Left renal cortex interstitium (tissue), 4 donors: ENCODE measurements around the gene LTA4H. TPM values are rescaled to one million over a fixed set of nuclear protein-coding genes. Genes with fewer than 3 reads are reported as not detected.
"Not testable (repeated sequence)": the region's sequence is repeated elsewhere in the genome, so short reads cannot be mapped to it uniquely, and the experiment has no call there.

Experiments
- DNase-seq, 4 donors: peaks; one replicate each; pipeline ENCODE4 v3.0.0-alpha.2; 2013; ENCODE audit warnings: low read depth in 4 of 4, low spot score in 2 of 4, missing footprints in 1 of 4
- polyA plus RNA-seq, 4 donors: library from polyadenylated mRNA; unstranded; fragments of 120-200 nt; gene quantifications; one replicate each; pipeline ENCODE4 v1.2.1, GENCODE V29; 2013; ENCODE audit not compliant: insufficient read length in 4 of 4

LTA4H gene
- polyA plus RNA-seq: 100 to 1,000 TPM; 111 to 132 (median 127) TPM

DNA sequence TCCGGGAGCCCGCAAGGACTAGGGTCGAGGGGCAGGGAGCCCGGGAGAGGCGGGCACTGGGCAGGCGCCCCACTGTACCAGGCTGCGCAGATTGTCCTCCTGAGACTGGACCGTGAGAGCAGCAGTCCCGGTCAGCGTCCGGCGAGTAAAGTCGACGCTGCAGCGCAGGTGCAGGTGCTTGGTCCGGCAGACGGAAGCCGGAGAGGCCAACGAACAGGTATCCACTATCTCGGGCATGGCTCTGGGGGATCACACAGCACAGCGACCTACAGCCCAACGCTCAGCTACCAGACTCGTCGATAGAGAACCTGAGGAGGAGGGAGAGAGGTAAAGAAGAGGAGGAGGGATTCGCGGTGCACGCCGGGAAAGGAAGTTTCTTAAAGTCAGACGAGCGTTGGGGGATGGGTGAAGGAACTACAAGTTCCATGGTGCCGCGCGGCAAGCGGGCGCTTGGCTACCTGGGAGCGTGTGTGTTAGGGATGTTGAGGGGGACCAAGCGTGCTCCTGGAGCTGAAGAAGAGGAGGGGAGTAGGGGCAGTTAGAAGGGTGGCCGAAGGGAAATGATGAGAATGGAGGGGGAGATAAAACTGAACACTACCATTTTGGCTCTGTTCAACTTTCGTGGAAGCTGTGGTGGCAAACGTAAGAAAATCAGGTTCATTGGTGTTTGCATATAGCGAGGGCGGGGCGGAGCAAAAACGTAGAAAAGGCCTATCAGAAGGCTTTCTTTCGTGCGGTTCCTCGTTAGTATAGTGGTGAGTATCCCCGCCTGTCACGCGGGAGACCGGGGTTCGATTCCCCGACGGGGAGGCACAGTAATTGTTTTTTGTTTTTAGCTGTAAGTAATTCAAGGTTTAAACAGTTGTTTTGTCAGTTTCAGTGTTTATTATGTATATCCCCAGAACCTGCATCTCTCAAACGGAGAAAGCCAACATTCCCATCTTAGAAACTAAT is at the start of gene LTA4H:
Gene LTA4H (minus strand): TSS at position 305 of the 954 bp plus-strand sequence. CDS start 68 bp downstream, at position 237.
- peak; percentile 98 to 100 (median 99) for DNase-seq

DNA sequence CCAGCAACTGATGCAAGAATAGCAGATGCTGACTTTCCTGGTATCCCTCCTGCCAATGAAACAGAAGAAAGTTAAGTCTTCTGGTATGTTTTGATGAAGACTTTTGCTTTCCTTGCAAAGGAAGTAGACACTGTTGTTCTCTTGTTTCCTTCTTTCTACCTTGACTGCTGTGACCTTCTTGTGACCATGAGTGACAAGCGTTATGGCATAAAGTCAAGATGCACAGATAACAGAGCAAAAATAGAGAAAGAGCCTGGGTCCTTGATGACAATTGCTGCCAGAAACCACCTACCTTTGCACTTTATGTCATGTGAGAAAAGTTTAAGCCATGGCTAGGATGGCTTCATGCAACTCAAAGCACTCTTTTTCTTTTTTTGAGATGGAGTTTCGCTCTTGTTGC is 49.2 kb upstream of the LTA4H start:
- no peak for DNase-seq

DNA sequence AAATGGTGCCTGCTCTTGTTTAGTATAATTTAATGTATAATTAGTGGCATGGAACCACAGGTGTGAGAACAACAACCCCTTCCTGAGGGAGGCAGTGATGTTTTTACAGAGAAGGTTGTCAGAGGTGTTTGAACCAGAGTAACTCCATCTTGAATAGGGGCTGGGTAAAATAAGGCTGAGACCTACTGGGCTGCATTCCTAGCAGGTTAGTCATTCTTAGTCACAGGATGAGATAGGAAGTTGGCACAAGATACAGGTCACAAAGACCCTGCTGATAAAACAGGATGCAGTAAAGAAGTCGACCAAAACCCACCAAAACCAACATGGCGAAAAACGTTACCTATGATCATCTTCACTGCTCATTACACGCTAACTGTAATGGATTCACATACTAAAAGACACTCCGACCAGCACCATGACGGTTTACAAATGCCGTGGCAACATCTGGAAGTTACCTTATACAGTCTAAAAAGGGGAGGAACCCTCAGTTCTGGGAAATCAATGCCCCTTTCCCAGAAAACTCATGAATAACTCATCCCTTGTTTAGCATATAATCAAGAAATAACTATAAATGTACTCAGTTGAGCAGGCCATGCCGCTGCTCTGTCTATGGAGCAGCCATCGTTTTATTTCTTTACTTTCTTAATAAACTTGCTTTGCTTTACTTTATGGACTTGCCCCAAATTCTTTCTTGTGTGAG is 47.8 kb upstream of the LTA4H start:
- no peak for DNase-seq

DNA sequence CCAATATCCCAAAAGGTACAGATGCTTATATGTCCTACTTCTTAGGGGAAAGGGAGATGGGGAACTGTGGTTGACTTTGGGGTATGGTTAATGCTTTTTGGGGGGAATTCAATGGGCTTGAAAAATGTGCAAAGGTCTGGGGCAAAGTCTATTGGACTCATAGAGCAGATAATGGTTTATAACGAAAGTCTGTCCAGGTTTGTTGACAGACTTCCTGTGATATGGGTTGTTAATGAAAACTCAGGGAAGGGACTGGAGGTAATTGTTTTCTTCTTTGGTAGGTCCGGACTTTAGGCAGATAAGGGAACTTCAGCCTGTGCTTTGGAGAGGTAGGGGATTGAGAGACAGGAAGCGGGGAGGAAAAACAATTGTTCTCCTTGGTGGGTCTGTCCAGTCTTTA is 46.2 kb upstream of the LTA4H start:
- no peak for DNase-seq

DNA sequence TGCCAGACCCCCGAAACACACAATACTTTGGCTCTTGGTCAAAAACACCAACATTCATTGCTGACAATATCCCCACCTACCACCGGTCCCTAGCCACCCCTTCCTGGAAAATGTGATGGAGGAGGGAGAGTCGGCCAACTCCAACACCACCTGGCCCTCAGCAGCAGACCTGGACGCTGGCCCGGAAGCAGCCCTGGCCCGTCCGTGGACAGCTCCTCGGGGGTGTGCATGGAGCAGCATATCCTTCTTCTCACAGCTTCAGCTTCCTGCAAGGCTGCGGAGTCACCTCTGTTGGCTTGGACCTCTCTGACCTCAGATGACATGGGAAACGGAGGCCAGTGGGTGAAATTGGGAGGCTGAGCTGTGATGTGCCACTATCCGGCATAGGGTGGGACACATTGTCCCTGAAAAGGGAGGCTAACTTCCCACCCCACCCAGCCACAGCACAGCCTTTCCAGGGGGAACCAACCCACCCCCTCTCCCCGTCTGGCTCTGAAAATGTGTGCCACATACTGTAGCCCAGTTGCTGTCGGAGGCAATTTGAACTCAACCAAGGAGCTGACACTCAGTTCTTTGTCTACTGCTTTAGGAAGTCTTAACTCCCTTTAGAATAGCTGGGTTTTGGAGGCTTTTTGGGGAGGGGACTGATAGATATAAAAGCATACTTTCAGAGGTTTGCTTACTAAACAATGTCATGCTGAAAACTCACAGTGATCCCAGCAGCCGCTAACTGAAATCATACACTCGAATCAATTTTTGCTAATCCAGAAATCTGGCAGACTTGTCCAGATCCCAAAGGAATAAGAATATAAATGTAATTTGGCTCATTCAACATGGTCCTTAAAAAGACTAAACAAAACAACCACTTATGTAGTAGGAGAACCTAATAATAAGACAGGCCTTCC is 43.1 kb upstream of the LTA4H start:
- no peak for DNase-seq

DNA sequence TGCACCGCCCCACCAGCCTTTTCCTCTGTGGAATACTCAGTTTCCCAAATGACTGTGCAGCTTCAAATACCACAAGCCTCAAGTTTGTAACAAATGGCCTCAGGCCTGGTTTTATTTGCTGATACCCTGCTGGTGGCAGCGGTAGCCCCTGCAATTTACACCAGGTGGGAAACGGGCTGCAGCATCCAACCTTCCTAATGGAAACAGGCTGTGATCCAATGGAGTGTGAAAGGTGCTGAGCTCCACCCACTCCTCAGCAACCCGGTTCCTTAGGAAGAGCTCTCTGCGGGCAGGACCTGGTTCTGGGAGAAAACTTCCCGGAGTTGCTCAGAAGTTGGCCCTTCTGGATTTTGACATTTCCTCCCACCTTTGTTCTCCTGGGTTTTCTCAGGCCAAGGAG is 41.7 kb upstream of the LTA4H start:
- no peak for DNase-seq

DNA sequence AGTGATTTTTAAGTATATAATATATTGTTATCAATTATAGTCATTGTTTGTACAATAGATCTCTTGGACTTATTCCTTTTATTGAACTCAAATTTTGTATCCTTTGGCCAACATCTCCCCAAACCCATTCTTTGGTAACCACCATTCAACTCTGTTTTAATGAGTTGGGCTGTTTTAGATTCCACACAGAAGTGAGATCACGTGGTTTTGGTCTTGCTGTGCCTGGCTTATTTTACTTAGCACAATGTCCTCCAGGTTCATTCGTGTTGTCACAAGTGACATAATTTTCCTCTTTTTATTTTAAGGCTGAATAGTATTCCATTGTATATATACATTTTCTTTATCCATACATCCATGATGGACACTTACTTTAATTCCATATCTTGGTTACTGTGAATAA is 40.2 kb upstream of the LTA4H start:
- DNase-seq: no peak

DNA sequence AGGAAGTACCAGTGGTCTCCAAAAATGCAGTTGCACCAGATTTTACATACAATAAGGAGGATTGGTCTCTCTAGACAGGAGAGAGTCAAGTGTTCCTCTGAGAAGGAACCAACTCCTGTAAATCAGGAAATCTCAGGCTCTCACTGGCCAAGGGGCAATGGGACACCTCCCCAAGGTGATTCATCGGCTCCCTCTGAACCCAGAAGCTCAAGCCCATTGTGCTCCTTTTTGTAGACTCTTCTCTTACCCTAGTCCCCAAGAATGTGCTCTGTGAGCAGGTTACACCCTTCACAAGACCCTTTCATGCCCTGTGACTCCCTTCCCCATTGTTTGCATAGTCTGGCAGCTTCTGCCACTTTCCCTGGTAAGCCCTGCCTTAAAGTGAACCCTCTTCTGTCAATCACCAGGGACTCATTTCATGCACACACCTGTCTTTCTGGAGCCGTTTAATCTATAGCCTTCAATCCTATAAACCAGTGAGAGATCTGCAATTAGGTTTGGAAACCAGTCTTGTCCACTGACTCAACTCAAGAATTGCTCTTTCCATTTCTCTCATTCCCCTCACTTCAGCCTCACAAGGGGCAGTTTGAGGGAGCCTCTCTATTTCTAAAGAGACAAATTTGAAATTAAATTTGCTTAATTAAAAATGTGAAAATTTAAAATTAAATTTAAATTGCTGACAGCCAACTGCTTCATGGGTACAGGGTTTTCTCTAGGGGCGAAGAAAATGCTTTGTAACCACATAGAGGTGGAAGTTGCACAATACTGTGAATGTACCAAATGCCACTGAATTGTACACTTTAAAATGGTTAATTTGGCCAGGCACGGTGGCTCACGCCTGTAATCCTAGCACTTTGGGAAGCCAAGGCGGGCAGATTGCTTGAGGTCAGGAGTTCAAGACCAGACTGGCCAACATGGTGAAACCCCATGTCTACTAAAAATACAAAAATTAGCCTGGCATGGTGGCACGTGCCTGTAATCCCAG is 38.3 kb upstream of the LTA4H start:
- no peak for DNase-seq

DNA sequence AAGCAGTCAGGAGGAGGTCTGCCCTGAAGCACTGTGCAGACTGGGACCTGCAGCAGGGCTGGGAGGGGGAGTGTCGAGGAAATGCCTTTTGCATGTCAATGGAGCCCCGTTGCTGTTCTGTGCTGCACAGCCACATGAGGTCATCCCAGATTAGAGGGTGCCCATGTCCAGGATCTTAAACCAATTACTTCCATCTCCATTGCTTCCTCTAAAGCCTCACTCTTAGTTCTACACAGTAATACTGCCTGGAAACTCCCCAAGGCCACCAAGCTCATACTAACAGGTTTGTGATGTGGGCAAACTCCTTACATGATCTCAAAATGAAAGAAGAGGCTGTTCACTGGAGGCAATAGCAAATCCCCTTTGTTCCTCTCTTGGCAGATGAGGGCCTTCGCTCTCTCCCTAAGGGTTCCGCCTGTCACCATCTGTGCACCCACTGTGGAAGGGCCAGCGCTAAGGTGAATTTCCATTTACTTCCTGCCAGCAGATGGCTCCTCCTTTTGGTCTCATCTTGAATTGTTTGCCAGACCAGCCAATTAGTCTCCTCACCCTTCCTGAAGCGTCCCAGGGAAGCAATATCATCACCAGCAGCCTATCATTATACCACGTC is 35.4 kb upstream of the LTA4H start:
- no peak for DNase-seq

DNA sequence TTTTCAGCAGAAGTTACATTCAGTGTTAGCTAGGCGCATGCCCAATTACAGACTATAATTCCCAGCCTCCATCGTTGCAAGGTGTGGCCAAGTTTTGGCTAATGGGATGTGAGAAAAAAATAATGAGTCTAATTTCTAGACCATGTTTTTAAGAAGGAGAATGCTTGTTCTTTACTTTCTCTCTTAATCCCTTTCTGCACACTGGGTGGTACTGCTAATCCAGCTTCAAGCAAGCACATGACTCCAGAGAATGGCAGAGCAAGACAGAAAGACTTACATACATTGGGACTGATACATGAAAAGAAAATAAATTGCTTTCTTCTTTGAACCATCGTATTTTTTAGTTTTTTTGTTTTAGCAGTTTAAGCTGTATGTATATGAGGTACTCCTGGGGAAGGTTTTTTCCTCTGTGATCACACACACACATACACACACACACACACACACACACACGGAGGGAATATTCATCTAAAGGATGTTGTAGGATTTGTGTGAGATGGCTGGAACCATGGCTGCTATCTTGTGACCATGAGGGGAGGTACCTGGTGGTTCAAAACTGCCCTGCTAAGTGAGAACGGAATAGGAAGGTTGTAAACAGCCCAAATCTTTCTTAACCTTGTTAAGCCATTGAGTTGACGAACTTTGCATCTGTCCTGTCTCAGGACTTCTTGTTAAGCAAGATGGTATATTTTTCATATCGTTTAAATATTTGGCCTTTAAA is 34.3 kb upstream of the LTA4H start:
- no peak for DNase-seq

DNA sequence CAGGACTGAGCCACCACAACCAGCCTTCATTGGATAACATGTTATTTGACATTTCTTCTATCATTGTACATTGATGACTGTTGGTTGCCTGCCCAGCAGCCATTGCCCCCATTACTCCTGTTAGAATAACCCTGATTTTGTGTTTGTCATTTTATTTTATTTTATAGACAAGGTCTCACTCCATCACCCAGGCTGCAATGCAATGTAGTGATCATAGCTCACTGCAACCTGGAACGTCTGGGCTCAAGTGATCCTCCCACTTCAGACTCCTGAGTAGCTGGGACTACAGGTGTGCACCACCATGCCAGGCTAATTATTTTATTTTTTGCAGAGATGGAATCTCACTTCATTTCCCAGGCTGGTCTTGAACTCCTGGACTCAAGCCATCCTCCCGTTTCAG is 33.2 kb upstream of the LTA4H start:
- no peak for DNase-seq

DNA sequence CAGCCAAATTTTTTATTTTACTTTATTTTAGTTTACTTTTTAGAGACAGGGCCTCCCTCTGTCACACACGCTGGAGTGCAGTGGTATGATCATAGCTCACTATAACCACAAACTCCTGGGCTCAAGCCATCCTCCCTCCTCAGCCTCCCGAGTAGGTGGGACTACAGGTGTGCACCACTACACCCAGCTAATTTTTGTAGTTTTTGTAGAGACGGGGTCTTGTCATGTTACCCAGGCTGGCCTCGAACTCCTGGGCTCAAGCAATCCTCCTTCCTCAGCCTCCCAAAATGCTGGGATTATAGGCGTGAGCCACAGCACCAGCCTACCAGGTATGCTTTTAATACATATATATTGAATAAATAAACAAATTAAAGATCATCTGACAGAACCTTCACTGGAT is 32.7 kb upstream of the LTA4H start:
- no peak for DNase-seq

DNA sequence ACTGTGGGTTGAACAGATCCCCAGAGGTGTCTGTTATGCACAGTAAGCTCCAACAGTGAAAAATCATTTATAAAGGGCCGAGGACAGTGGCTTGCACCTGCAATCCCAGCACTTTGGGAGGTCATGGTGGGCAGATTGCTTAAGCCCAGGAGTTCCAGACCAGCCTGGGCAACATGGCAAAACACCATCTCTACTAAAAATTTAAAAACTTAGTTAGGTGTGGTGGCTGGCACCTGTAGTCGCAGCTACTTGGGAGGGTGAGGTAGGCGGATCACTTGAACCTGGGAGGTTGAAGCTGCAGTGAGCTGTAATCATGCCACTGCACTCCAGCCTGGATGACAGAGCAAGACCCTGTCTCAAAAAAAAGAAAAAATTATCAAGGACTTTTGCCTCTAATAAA is 30.4 kb upstream of the LTA4H start:
- not testable (repeated sequence) for DNase-seq

DNA sequence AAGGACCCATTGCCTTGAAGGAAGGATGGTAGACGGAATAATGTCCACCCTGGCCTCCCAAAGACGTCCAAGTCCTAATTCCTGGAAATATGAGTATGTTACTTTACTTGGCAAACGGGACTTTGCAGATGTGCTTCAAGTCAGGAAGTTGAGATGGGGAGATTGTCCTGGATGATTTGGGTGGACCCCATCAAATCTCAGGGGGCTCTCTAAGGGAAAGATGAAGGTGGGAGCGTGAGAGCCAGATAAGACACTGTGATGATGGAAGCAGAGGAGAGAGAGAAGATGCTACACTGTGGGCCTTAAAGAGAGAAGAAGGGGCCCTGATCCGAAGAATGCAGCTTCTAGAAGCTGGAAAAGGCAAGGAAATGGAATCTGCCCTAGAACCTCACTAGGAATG is 29.6 kb upstream of the LTA4H start:
- no peak for DNase-seq

DNA sequence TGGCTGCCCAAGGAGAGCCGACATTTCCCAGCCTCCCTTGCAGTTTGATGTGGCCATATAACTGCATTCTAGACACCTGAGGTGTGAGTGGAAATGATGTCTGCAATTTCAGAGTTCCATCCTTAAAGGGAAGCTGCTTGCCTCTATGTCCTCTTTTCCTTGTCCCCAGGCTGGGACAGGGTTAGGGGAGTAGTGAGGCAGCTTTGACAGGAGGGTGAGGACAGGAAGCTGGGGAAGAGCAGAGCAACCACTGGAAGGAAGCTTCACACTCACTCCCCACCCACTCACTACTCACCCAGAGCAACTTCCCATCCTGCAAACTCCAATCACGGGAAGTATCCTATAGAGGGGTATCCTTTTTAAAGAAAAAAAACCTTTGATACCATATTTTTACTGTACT is 28.9 kb upstream of the LTA4H start:
- no peak for DNase-seq

DNA sequence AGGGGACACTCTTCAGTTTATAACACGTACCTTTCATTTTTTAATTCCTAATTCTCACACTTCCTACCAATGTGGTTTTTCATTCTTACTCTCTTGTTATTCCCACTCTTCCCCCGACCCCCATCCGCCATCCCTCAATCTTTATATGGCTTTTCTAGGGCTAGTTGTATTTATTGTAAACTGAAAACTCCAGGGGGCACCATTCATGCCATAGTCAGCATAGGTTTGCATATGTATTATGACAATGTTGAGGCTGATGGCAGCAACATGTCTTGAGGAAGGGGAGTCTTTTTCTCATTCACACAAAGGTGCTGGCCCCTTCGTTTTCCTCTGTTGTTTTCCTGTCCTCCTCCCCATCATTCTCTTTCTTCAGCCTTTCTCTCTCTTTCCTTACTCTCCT is 27.7 kb upstream of the LTA4H start:
- no peak for DNase-seq

DNA sequence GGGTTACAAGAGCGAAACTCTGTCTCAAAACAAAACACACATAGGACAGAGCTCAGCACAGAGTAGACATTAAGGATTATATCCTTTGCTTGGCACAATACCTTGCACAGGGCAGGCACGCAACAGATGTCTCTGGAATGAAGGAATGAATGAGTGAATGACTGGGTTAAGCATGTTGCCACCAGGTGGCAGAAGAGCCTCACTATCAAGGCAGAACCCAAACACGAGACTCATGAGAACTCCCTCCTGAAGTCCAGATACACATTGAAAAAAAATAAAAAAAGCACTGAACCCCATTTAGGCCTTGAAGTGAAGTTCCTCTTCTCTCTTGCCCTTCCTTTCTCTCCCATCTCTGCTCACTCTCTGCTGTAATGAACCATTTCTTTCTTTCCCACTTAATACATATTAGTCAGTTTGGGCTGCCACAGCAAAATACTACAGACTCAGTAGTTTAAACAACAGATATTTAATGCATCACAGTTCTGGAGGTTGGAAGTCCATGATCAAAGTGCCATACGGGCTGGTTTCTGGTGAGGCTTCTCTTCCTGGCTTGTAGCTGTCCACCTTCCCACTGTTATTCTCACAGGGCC is 26.6 kb upstream of the LTA4H start:
- peak in 1 of 4 donors; percentile 34 for DNase-seq

DNA sequence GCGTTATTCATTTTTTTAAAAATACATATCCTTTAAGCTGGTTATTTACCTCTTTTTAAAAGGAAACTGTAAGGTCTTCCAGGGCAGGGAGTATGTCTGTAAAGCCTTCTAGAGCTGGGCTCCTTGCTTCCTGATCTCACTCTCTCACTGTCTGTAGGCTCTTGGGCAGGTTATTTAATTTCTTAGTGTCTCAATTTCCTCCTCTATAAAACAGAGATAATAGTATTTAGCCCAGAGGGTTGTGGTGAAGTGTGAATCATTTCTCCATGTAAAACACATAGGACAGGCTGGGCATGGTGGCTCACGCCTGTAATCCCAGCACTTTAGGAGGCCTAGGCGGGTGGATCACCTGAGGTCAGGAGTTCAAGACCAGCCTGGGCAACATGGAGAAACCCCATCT is 25.9 kb upstream of the LTA4H start:
- no peak for DNase-seq
